ENCODE data around the gene GRK5. TPM values are rescaled to one million over a fixed set of nuclear protein-coding genes. Genes with fewer than 3 reads are reported as not detected.
A peak's percentile ranks its signal among the peaks of the same experiment; 100 is the strongest.

GRK5 gene
- total RNA-seq, 1 donor from 2014 or later = 52.8 TPM

DNA sequence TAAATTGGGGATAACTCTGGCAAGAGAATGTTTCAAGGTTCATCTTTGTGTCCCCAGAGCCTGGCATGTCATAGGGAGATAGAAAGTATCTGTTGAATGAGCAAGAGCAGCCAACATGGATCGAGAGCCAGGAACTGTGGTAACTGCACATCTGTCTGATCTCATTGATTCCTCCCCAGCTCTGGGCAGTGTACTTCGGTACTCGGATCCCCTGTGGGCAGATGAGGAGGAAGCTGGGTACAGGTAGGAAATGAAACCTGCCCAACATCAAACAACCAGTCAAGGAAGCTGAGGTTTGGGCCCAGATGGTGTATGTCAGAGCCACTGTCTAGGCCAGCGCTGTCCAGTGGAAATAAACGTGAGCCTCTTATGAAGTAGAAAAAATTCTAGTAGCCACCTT, 76.4 kb downstream of the GRK5 start:
- no peaks in the 10 kb centered on the region for H3K27me3 ChIP-seq (ENCODE audit: low read depth)
- no peak for DNase-seq
- TF ChIP-seq, protein P1, sequence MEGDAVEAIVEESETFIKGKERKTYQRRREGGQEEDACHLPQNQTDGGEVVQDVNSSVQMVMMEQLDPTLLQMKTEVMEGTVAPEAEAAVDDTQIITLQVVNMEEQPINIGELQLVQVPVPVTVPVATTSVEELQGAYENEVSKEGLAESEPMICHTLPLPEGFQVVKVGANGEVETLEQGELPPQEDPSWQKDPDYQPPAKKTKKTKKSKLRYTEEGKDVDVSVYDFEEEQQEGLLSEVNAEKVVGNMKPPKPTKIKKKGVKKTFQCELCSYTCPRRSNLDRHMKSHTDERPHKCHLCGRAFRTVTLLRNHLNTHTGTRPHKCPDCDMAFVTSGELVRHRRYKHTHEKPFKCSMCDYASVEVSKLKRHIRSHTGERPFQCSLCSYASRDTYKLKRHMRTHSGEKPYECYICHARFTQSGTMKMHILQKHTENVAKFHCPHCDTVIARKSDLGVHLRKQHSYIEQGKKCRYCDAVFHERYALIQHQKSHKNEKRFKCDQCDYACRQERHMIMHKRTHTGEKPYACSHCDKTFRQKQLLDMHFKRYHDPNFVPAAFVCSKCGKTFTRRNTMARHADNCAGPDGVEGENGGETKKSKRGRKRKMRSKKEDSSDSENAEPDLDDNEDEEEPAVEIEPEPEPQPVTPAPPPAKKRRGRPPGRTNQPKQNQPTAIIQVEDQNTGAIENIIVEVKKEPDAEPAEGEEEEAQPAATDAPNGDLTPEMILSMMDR (IDR thresholded peaks at IDR 0.05; ENCODE audit: borderline replicate concordance) = no peak
- H3K4me3 ChIP-seq = peak overlapping the region; percentile 27
- no peaks in the 10 kb centered on the region for H3K9me3 ChIP-seq (replicated peaks)
- H3K27ac ChIP-seq (replicated peaks) = peak overlapping the region; percentile 81
- no peaks in the 10 kb centered on the region for H3K36me3 ChIP-seq
- intact Hi-C loops (cut with micrococcal nuclease) = no loop called here
- peaks cover 100% of the 10 kb centered on the region for H3K4me1 ChIP-seq

DNA sequence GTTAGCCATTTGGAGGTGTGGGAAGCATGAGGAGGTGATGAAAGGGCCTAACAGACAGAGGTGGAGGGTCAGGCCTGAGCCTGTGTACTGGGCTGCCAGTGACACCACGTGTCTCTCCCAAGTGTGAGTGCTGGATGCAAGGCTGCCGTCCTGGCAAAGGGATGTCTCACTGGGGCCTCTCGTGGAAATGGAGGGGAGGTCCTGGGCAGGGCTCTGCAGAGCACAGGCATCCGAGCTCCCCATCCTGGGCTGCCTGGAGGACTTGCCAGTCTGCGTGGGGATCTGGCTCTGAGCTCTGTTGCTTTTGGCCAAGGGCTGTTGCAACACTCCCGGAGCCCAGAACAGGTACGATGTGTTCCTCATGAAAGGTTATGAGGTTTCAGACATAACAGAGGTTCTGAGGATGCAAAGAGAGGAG, 77.3 kb downstream of the GRK5 start:
- peaks cover 100% of the 10 kb centered on the region for H3K4me1 ChIP-seq
- H3K27ac ChIP-seq (replicated peaks) = peak overlapping the region; percentile 81
- peak; percentile 70 for DNase-seq
- intact Hi-C loops (cut with micrococcal nuclease) = no loop called here
- no peaks in the 10 kb centered on the region for H3K9me3 ChIP-seq (replicated peaks)
- no peaks in the 10 kb centered on the region for H3K27me3 ChIP-seq (ENCODE audit: low read depth)
- TF ChIP-seq, protein P1 (IDR thresholded peaks at IDR 0.05; ENCODE audit: borderline replicate concordance) = no peak
- peak overlapping the region; percentile 27 for H3K4me3 ChIP-seq
- H3K36me3 ChIP-seq = no peaks in the 10 kb centered on the region

DNA sequence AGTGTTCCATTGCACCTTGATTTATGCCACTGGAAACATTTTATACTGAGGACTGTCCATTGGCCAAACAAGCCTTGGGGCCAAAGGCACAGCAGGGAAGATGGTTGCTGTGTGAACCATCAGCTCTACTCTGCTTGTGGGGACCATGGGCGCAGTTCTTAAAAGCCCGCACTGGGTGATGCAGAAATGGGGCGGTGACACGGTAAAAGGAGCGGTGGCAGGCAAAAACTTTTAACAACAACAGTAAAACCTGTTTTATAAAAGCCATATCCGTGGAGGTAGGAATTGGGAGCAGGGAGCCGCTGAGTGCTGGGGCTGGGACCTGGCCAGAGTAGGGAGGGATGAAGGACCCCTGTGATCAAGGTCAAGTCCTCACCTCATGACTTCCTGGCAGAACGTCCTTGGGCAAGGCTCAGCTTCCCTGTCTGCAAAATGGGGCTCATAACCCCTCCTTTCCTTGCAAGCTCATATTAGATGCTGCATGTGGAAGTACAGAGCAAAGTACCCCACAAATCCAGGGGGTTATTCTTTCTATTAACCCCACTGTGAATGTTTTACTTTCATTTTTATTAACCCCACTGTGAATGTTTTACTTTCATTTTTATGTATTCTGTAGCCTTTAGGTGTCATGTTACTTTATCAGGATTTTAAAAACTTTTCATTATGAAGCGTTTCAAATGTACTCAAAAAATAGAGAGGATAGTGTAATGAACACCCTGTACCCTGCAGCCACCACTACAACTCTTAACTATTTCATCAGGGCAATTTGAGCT, 78.3 kb downstream of the GRK5 start:
- peaks cover 100% of the 10 kb centered on the region for H3K4me1 ChIP-seq
- H3K36me3 ChIP-seq = no peaks in the 10 kb centered on the region
- intact Hi-C loops (cut with micrococcal nuclease) = no loop called here

DNA sequence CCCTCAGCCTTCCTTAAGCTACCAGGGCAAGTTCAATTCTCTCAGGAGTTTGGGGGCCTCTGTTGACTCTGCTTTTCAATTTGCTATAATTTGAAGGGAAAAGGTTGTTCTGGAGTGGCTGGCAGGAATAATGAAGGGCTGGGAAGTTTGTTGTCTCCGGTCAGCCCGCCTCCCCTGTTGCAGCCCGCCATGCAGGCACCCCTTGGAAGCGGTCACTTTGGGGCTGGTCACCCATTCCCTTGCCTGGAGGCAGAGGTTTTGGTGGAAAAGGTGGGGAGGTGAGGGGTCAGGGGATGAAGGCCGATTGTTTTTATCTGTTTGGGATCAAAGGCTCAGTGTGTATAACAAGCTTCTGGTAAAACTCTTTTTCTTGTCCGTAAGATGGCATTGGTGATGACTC, 79.1 kb downstream of the GRK5 start:
- H3K4me1 ChIP-seq = peaks cover 98% of the 10 kb centered on the region
- TF ChIP-seq, protein P1 (IDR thresholded peaks at IDR 0.05; ENCODE audit: borderline replicate concordance) = no peak
- no peaks in the 10 kb centered on the region for H3K9me3 ChIP-seq (replicated peaks)
- H3K27me3 ChIP-seq (ENCODE audit: low read depth) = no peaks in the 10 kb centered on the region
- intact Hi-C loops (cut with micrococcal nuclease) = no loop called here
- H3K27ac ChIP-seq (replicated peaks) = peak overlapping the region; percentile 81
- H3K36me3 ChIP-seq = no peaks in the 10 kb centered on the region
- no peak for DNase-seq
- H3K4me3 ChIP-seq = no peak overlapping the region

More for the DNA sequence above, 78.3 kb downstream of the GRK5 start:
- Histone ChIP-seq H3K27me3 (ENCODE audit: low read depth) (no peaks in the 10 kb centered on the region), H3K27ac (replicated peaks) (peak overlapping the region; percentile 81), H3K4me3 (peak overlapping the region; percentile 3), H3K9me3 (replicated peaks) (no peaks in the 10 kb centered on the region)
- TF ChIP-seq, protein P1 (IDR thresholded peaks at IDR 0.05; ENCODE audit: borderline replicate concordance) = no peak
- no peak for DNase-seq

DNA sequence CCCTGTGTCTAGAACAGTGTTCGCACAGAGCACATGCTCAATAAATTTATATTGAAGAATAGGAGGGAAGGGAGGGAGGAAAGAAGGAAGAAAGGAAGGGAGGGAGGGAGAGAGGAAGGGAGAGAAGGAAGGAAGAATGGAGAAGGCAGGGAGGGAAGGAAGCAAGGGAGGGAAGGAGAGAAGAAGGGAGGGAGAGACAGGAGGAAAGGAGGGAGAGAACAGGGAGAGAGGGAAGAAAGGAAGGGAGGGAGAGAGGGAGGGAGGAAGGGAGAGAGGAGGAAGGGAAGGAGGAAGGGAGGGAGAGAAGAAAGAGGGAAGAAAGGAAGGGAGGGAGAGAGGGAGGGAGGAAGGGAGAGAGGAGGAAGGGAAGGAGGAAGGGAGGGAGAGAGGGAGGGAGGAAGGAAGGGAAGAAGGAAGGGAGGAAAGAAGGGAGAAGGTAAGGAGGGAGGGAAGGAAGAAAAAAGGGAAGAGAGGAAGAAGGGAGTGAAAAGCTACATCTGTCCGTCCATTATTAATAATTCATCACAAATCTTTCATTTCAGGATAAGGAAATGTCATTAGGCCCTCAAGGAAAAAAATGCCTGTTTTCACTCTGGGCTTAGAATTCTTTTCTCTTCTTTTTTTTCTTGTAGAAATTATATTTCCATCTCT, 79.7 kb downstream of the GRK5 start:
- Histone ChIP-seq H3K9me3 (replicated peaks) (no peaks in the 10 kb centered on the region), H3K27me3 (ENCODE audit: low read depth) (no peaks in the 10 kb centered on the region), H3K4me1 (peaks cover 92% of the 10 kb centered on the region), H3K4me3 (no peak overlapping the region), H3K27ac (replicated peaks) (peak overlapping the region; percentile 81), H3K36me3 (no peaks in the 10 kb centered on the region)
- TF ChIP-seq, protein P1 (IDR thresholded peaks at IDR 0.05; ENCODE audit: borderline replicate concordance) = no peak
- no peak for DNase-seq
- intact Hi-C loops (cut with micrococcal nuclease) = no loop called here

All from left ventricle myocardium inferior (tissue), 1 donor.